HG03095 (cell line): ENCODE measurements around the gene CHCHD10.

Experiments used
- ATAC-seq: cut with Tn5 transposase; IDR thresholded peaks from one replicate; pipeline ENCODE4 v1.9.1; 2021; ENCODE audit warnings: moderate library complexity; ENCODE audit not compliant: unreplicated experiment

Gene CHCHD10

DNA sequence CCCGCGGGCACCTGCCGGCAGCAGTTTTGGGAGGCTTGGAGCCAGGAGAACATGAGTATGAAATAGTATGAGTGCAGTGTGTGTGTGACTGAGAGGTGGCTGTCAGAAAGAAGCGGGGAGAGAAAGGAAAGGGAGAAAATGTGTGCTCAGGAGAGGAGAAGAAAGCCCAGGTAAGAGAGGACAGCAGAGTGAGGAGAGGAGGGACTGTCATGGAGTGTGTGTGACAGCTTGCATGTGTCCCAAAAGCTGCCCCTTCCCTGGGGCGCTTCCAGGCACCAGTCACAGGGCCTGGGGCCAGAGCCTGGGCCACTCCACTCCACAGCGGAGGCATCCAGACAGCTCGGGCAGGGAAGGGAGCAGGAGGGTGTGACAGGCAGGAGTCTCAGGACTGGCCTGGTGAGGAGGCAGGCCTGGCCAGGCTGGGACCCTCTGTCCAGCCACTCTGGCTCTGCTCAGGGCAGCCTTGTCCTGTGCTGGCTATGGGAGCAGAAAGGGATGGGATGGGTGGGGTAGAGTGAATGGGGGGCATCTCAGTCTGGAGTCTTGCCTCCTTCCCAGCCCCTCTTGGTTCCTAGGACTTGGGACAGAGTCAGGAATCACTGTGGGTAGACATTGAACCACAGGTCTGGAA is 5.8 kb upstream of the CHCHD10 start:
- ATAC-seq, result no peak

DNA sequence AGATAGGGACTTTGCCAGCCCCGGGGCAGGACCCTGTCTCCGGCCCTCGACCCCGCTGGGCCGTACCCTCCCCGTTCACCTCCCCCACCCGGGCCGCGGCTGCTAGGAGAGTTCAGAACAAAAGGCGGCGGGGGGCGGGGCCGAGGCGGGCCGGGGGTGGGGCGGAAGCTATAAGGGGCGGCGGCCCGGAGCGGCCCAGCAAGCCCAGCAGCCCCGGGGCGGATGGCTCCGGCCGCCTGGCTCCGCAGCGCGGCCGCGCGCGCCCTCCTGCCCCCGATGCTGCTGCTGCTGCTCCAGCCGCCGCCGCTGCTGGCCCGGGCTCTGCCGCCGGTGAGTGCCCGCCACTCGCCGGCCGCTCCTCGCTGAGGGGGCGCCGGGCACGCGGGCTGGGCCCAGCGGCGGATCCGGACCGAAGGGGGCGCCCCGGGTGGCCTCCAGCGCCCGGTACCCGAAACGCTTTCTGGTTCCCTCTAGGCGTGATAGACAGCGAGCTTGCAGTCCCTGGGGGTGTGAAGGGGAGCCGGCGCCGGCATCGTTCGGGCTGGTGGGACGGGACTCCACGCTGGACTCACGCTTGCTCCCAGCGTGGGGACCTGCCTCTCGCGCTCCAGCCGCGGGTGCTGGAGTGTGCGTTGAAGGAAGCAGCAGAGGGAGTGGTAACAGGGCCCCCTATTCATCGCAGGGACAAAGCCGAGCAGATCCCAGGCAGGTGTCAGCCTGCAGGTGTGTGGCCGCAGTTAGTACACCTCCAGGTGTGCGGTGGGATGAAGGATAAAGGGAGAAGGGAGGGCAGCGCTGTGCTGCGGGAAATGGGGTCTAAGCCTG is 5.1 kb upstream of the CHCHD10 start, which contains the start of gene MMP11:
MMP11 (plus strand) TSS at position 201 of the 825 bp plus-strand sequence; CDS start at position 223, 22 bp downstream.
- ATAC-seq, result no peak

DNA sequence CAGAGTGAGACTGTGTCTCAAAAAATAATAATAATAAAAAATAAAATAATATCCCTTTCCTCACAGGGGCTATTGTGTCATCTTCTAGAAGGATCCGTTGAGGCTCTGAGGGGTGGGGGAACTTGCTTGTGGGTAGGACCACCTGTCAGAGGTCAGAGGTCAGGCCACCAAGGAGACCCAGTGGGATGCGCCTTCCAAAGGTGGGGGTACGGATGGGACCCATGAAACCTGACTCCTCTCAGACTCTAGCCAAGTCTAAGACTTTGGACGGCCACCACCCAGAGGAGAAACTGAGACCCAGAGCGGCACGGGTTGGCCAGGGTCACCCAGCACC is 4.5 kb upstream of the CHCHD10 start:
- no peak for ATAC-seq

DNA sequence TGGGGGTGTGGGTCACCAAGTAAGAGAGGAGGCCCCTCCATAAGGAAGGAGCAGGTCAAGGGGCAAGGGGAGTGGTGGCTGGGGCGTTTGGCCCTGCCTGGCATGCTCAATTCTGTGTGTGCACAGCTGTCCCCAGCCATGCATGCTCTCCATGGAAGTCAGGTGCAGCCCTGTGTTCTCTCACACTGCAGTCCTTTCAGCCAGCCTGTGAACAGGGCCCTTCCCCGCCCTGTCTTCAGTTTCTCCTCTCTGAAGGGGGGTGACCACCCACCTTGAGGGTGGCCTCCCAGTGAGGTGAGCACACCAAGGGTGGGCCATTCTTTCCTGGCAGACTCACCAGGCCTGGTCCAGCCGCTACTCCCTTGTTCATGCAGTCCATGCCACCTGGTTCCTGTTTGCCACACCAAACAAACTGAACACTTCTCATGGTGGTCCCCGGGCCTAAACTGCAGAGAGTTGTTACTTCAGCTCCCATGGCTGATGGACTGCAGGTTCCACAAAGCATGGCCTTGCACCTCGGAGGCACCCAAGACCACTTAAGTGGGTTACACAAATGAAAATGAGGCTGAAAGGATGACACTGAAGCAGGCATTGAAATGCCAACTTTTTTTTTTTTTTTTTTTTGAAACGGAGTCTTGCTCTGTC is 1.7 kb upstream of the CHCHD10 start:
- no peak for ATAC-seq

DNA sequence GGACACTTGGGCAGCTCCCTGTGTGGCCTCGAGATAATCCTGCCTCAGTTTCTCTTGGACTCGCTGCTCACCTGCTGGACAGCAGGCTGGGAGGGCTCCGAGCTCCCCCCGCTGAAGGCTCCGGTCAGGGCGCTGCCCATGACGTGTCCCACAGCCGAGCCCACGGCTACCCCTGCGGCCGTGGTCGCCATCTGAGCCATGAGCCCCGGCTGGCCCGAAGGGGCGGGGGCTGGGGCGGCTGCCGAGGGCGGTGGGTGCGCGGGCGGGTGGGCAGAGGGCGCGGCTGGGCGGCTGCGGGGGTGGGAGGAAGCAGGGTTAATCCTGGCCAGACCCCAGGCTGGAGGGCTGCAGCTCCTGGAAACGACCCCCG is 484 bp downstream of the CHCHD10 start:
- ATAC-seq, result no peak

DNA sequence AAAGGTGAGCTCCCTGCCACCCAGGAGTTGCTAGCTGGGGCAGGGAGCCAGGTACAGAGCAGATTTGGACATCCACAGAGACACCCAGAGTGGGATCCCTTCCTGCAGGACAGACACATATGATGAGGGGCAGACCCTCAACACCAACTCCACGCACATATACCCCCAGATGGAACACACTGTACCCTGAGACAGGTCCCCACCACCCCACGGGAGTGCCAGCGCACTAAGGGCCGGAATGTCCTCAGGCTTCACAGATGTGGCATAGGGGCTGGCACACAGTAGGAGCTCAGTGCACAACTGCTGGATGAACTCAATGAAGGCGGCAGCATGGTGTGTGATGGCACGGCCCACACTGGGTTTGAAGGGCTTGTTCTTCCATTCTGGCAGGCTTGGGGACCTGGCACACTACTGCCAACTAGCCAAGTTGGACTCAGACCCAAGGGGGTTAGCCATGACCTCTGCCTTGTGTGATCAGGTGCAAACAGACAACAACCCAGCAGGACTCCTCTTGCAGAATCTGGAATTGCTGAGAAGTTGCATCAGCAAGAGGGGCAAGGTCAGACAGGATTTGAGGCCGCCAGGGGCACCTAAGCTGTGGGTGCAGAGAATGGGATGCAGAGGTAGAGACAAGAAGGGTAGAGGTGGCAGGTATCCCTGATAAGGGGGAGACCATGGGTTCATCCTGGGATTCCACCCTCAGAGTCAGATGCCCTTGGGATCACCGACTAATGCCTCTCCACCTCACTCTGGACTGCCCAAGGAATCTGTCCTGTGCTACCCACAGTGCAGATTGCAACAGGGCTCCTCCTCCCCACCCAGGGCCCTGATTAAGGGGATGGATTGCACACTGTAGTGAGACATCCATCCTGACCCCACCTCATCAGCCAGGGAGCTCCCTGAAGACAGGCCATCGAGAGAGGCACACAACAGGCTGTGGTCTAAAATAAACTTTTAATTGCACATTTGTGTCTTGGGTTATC is 2.6 kb downstream of the CHCHD10 start:
- no peak for ATAC-seq

DNA sequence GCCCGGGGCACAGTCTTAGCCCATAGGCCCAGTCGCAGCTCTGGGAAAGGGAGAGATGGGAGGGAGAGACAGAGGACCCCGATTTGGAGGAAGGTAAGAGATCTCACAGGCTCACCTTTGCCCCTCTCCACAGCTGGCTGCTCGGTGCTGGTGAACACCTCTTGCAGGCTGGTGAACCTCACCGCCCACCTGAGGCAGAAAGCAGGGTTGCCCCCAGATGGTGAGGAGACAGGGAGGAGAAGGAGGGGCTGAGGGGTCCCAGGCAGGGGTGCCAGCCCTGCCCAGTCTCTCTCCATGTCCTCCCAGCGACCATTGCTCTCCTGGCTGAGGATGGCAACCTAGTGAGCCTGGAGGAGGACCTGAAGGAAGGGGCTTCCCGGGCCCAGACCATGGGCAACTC is 3.8 kb downstream of the CHCHD10 start:
- ATAC-seq, result no peak

DNA sequence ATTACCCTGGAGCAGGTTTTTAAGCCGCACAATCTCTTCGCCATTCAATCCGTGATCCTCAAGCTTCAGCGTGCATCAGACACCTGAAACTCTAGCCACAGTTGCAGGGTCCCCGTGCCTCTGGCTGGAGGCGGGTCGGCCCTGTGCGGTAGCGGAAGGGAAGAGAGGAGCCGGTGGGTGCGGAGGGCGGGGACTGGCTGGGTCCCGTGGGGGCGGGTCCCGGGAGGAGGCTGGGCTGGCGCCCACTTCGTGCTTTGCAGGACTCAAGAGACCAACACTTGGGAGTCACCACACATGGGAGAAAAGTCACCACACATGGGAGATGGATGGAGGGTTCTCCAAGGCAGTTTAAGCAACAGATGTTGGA is 4.2 kb downstream of the CHCHD10 start:
- no peak for ATAC-seq

DNA sequence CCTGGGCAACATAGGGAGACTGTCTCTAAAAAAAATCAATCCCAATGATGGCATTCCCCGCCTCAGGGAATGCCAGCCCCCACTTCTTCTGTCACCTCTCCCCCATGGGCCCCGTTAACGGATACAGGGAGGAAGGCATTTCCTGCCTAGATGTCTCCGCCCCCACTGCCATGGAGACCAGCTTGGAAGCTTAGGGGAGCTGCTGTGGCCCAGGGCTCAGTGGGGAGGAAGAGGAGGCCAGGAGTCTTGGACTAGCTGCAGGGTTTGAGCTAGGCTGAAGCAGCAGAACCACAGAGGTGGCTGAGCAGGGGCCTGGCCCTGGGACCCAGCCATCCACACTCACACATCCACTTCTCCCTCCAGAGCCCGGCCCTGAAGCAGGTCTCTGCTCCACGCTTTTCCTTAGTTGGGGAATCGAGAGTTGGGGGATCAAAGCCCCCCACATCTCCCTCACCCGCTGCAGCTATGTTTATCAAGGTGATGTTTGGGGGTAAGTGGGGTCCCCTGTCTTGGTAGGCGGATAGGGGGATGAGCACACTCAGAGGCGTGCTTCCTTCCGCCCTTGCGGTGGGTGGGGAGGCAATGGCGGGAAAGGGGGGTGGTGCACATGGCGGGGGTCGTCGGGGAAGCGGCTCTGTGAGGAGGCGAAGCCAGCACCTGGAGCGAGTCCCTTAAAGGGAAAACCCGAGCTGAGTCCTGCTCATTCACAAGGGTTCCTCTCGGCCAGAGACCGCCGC is 4.8 kb downstream of the CHCHD10 start, which contains the start of gene C22orf15:
C22orf15 (plus strand) TSS at position 149 of the 737 bp plus-strand sequence; CDS start at position 466, 317 bp downstream.
- no peak for ATAC-seq

DNA sequence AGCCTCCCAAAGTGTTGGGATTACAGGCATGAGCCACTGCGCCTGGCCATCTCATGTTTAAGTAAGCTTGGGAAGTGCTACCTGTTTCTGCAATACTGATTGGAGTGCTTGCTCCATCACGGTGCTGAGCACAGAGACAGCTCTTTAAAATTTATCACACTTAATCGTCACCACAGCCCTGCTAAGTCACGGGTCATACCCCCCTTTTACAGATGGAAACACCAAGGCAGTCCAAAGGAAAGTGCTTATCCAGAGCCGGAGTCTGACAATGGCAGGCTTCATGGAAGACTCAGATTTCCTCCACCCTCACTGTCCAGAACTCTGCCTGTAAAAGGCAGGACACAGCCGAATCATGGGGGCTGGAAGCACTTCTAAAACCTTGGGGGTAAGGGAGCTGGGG is 7.7 kb downstream of the CHCHD10 start:
- no peak for ATAC-seq

DNA sequence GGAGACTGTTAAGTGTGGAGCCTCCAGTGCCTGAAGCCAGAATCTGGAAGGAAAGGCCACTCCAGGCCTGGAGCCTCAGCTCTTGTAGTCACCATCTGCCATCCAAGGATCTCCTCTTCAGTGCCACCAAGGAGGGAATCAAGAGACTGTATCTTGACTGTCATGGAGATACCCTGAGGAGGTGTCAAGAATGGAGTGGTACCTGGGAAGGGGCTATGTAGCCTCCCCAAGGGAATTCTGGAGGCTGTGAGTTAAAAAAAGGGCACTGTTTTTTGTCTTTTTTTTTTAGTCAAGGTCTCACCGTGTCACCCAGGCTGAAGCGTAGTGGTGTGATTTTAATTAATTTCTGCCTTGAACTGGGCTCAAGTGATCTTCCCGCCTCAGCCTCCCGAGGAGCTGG is 8.2 kb downstream of the CHCHD10 start:
- ATAC-seq, result no peak

DNA sequence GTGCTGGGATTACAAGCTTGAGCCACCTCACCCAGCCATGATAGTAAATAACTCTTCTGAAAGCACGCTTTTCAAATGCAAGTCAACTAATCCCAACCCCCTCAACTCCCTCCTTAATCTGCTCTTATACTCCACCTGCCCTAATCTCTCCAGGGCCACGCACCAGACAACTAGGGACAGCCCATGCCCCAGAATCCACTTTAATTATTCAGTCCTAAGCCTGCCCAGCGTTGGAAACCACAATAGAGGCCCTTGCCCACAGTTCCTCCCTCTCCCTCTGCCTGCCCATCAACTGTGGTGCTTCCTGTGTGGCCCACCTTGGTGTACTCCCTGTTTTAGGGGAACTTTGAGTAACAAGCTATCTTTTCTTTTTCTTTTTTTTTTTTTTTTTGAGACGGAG is 10.9 kb downstream of the CHCHD10 start:
- no peak for ATAC-seq

DNA sequence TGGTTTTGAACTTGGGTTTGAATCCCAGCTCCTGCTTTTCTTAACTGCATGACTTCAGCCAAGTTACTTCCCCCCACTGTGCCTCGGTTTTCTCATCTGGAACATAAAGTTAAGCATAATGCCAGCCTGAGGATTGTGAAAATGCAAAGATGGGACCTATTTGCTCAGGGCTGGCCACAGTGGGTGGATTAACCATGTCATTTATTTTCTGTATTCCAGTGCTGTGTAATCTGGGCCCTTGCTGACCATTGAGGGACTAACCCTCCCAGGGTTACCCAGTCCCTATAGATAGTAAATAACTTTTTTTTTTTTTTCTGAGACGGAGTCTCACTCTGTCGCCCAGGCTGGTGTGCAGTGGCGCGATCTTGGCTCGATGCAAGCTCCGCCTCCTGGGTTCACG is 12.1 kb downstream of the CHCHD10 start:
- no peak for ATAC-seq

DNA sequence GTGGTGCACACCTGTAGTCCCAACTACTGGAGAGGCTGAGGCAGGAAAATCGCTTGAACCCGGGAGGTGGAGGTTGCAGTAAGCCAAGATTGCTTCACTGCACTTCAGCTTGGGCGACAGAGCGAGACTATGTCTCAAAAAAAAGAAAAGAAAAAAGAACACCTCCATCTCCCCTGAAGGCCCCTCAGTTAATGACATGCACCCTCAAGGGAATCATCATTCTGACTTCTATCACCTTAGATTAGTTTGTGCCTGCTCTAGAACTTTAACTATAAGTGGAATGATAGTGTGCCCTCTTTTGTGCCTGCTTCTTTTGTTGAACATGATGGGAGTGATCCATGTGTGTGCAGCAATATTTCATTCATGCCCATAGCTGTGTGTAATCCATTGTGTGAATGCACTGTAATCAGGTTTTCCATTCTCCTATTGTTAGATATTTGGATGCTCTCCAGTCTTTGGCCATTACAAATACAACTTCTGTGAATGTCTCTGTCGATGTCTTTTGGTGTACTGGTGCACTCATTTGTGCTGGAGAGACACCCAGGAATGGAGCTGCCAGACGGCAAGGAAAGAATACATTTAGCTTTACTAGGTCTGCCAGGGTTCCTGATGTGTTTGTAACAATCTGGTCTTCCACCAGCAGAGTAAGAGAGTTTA is 12.7 kb downstream of the CHCHD10 start:
- ATAC-seq, result no peak

DNA sequence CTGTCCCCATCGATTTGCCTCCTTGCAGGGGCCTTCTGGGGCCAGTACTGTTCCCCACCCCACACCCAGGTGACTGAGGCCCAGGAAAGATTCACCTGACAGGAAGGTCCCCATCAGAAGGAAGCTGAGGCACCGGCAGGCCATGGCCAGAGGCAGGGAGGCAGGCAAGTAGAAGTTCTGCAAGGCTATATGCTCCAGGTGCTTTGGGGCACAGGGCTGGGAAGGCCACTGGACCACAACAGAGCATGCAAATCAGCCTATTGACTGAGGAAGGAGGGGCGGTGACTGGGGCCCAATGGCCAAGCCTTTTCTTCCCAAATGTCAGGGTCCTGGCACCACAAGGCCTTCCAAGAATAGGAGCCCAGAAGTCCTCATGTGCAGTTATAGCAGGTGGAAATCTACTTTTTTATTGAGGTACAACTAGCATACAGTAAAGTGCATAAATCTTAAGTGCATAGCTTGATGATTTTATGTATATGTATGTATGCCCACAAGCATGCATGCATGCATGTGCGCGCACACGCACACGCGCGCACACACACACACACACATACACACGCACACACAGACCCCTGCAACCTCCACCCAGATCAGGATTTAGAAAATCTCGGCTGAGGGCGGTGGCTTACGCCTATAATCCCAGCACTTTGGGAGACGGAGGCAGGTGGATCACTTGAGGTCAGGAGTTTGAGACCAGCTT is 13.4 kb downstream of the CHCHD10 start, which contains the start of gene VPREB3:
VPREB3 (minus strand) TSS at position 206 of the 700 bp plus-strand sequence; CDS start at position 144, 62 bp downstream.
- ATAC-seq, result no peak

DNA sequence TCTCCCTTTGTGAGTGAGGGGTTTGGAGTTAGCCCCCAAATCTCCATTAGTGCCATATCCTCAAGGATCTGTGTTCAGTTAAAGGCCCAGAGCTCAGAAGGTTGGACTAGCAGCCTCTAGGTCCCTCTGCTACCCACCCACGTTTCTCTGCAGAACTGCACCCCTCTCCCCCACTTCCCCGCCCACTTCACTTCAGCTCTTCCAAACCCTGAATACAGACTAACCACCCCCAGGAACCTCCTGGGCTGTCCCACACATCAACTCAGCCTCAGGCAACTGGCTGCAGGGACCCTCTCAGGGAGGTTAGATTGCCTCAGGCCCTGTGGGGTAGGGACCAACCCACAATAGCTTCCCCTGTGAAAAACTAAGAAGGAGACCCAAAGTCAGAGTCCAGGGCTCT is 14.4 kb downstream of the CHCHD10 start:
- ATAC-seq, result no peak

DNA sequence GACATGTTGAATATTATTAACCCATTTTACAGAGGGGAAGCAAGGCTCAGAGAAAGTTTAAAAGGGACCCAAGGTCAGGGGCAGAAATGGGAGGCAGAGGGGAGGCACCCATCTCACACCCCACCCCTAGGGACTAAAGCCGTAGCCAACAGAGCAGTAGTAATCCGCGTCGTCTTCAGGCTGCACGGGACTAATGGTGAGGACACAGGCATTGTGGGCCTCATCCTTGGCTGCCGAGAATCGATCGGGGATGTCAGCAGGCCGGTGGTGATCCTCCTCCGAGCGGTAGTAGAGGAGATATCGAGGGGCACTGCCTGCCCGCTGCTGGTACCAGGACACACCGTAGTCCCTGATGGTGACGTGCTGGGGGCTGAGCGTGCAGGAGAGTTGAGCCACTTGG is 15.0 kb downstream of the CHCHD10 start:
- no peak for ATAC-seq

DNA sequence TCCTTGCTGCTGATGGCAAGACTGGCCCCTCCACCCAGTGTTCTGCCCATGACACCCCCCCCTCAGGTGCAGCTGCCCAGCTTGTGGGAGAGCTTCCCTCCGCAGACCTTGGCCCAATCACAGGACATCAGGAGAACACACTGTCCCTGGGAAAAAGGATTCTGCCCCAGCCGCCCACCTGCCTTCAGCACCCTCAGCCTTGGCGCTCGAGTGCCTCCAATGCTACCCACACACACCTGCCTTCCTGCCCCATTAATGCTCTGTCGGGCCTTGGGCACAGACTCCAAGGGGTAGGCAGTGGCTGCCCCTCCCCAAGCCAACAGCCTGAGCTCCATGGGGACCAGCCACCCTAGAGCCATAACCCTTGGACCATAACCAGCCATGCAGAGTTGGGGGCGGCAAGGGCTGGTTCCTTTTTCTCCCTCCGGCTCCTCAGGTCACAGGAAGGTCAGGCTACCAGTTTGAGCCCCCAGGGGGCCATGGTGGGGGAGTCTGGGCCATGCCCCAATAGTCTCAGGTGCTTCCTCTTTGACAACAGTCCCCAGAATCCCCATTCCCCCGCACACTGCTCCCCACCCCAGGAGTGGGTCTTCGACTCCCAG is 15.6 kb downstream of the CHCHD10 start:
- peak; percentile 40 for ATAC-seq
